Activated naive CD8-positive, alpha-beta T cell treated with anti-CD3 and anti-CD28 coated beads, Interleukin-2, amount 50 U/mL, for 16 hours (primary cell): ENCODE data around the gene CYBRD1.

Source experiments
- DNase-seq: peaks from one replicate; pipeline ENCODE4 v3.0.0-alpha.2; 2020; ENCODE audit warnings: low read depth, low spot score

The CYBRD1 gene

GRCh38 chr2:171602352-171602751 lies 80.1 kb downstream of the CYBRD1 start:
- no peak for DNase-seq
